Neuronal stem cell (in vitro differentiated cells): ENCODE results near the gene REM1.

Source experiments
- DNase-seq: peaks from one replicate; pipeline ENCODE4 v3.0.0-alpha.2; 2013; ENCODE audit warnings: low spot score
- H2AFZ ChIP-seq: one replicate; pipeline ENCODE4 v1.6.1; 2013; ENCODE audit warnings: mild to moderate bottlenecking, low read length, inconsistent platforms
- H2AK5ac ChIP-seq: 2 replicates; pipeline ENCODE4 v1.6.1; 2013; ENCODE audit warnings: low read depth, mild to moderate bottlenecking, inconsistent platforms, low read length, moderate library complexity, mixed read lengths
- H2BK120ac ChIP-seq: 2 replicates; pipeline ENCODE4 v1.6.1; 2013; ENCODE audit warnings: low read depth, mild to moderate bottlenecking, inconsistent platforms, low read length, moderate library complexity, mixed read lengths
- H2BK12ac ChIP-seq: one replicate; pipeline ENCODE4 v1.6.1; 2013; ENCODE audit warnings: low read length, inconsistent platforms
- H2BK15ac ChIP-seq: 2 replicates; pipeline ENCODE4 v1.6.1; 2013; ENCODE audit warnings: mild to moderate bottlenecking, low read length, inconsistent platforms, mixed read lengths
- H2BK5ac ChIP-seq: one replicate; pipeline ENCODE4 v1.6.1; 2013; ENCODE audit warnings: inconsistent platforms, mild to moderate bottlenecking, low read length, moderate library complexity
- H3K14ac ChIP-seq: one replicate; pipeline ENCODE4 v1.6.1; 2013; ENCODE audit warnings: low read length, inconsistent platforms
- H3K18ac ChIP-seq: 2 replicates; pipeline ENCODE4 v1.6.1; 2013; ENCODE audit warnings: low read length, inconsistent platforms
- H3K23ac ChIP-seq: 2 replicates; pipeline ENCODE4 v1.6.1; 2013; ENCODE audit warnings: low read depth, mild to moderate bottlenecking, mixed read lengths, low read length, inconsistent platforms; ENCODE audit not compliant: poor library complexity
- H3K27ac ChIP-seq: replicated peaks from 3 replicates; pipeline ENCODE4 v1.5.1; 2013; ENCODE audit warnings: low read length, inconsistent platforms
- H3K27me3 ChIP-seq, 3 experiments: 2 replicates each; pipeline ENCODE4 v1.6.1; 2013; ENCODE audit warnings: low read length in 3 of 3, mild to moderate bottlenecking in 2 of 3, inconsistent platforms in 1 of 3, low read depth in 1 of 3, mixed read lengths in 1 of 3, moderate library complexity in 1 of 3; ENCODE audit not compliant: control insufficient read depth in 3 of 3, insufficient read depth in 3 of 3
- H3K36me3 ChIP-seq, 2 donors: replicated peaks in 1 of 2; 2 replicates each; pipeline ENCODE4 v1.6.1; 2013; ENCODE audit warnings: low read length in 2 of 2; ENCODE audit not compliant: control insufficient read depth in 2 of 2, insufficient read depth in 2 of 2
- H3K4ac ChIP-seq: 2 replicates; pipeline ENCODE4 v1.6.1; 2013; ENCODE audit warnings: inconsistent platforms, mild to moderate bottlenecking, low read length, moderate library complexity
- H3K4me1 ChIP-seq, 2 donors: 1 replicate in 1 of 2; 2 replicates in 1 of 2; pipeline ENCODE4 v1.6.1; 2013; ENCODE audit warnings: low read length in 2 of 2, low read depth in 1 of 2; ENCODE audit not compliant: control insufficient read depth in 2 of 2, insufficient read depth in 1 of 2
- H3K4me2 ChIP-seq: one replicate; pipeline ENCODE4 v1.6.1; 2013; ENCODE audit warnings: mild to moderate bottlenecking, low read length, inconsistent platforms; ENCODE audit not compliant: insufficient read depth, poor library complexity, severe bottlenecking
- H3K4me3 ChIP-seq, 2 donors: 2 replicates each; pipeline ENCODE4 v1.5.1; 2013; ENCODE audit warnings: low read length in 2 of 2, mild to moderate bottlenecking in 2 of 2, inconsistent platforms in 1 of 2, moderate library complexity in 1 of 2
- H3K79me1 ChIP-seq: one replicate; pipeline ENCODE4 v1.6.1; 2013; ENCODE audit warnings: low read depth, mild to moderate bottlenecking, inconsistent platforms, low read length, moderate library complexity
- H3K9ac ChIP-seq: one replicate; pipeline ENCODE4 v1.6.1; 2013; ENCODE audit warnings: mild to moderate bottlenecking, low read depth, low read length, inconsistent platforms; ENCODE audit not compliant: poor library complexity
- H3K9me3 ChIP-seq, 2 donors: replicated peaks in 1 of 2; 2 replicates each; pipeline versions ENCODE3 to v1.6.1; 2013; ENCODE audit warnings: low read length in 2 of 2, mild to moderate bottlenecking in 2 of 2, inconsistent platforms in 1 of 2, low read depth in 1 of 2, mixed read lengths in 1 of 2, moderate library complexity in 1 of 2; ENCODE audit not compliant: control insufficient read depth in 2 of 2, insufficient read depth in 1 of 2
- H4K8ac ChIP-seq: one replicate; pipeline ENCODE4 v1.6.1; 2013; ENCODE audit warnings: low read depth, mild to moderate bottlenecking, inconsistent platforms, low read length, moderate library complexity
- H4K91ac ChIP-seq: one replicate; pipeline ENCODE4 v1.6.1; 2013; ENCODE audit warnings: low read length, low read depth, mild to moderate bottlenecking, inconsistent platforms; ENCODE audit not compliant: poor library complexity
- WGBS, 2 donors: extraction: QIAGEN DNeasy Blood & Tissue Kit; methylation state at CpG; one replicate each; pipeline ENCODE4 v1.1.7; 2013; ENCODE audit warnings: missing lambda C conversion rate in 2 of 2, mixed read lengths in 1 of 2; ENCODE audit not compliant: insufficient read length in 2 of 2, insufficient replicate concordance in 1 of 2; ENCODE audit errors: extremely low coverage in 2 of 2; 5-methylcytosine and 5-hydroxymethylcytosine counted together

REM1 gene

GRCh38 chr20:31494131-31494530, 19.0 kb downstream of the REM1 start:
- H3K4me2 ChIP-seq = no peak overlapping the region
- no peaks in the 10 kb centered on the region for H3K36me3 ChIP-seq
- no peak overlapping the region for H3K18ac ChIP-seq
- H2BK120ac ChIP-seq = no peak overlapping the region
- no peak overlapping the region for H3K4ac ChIP-seq
- WGBS, 2 donors = no CpG with 5 or more reads among the region's 2 CpGs
- peaks cover 0 to 11% (median 0%) of the 10 kb centered on the region in 3 experiments for H3K27me3 ChIP-seq
- peaks cover 0 to 10% of the 10 kb centered on the region in 2 donors for H3K9me3 ChIP-seq
- H4K8ac ChIP-seq = no peak overlapping the region
- no peak overlapping the region for H3K23ac ChIP-seq
- H3K4me1 ChIP-seq = no peaks in the 10 kb centered on the region
- H3K27ac ChIP-seq = no peak overlapping the region
- no peak overlapping the region for H2AK5ac ChIP-seq
- no peak overlapping the region for H2BK5ac ChIP-seq
- no peak overlapping the region for H2AFZ ChIP-seq
- H3K9ac ChIP-seq = no peak overlapping the region
- DNase-seq = no peak
- H4K91ac ChIP-seq = no peak overlapping the region
- no peak overlapping the region for H2BK15ac ChIP-seq
- H3K79me1 ChIP-seq = no peaks in the 10 kb centered on the region
- H3K14ac ChIP-seq = no peak overlapping the region
- no peak overlapping the region for H3K4me3 ChIP-seq
- no peak overlapping the region for H2BK12ac ChIP-seq

- H3K27me3 ChIP-seq = peaks cover 0 to 15% (median 0%) of the 10 kb centered on the region in 3 experiments
- DNase-seq = no peak
- H4K91ac ChIP-seq = no peak overlapping the region
- H3K4ac ChIP-seq = no peak overlapping the region
- no peak overlapping the region for H2BK12ac ChIP-seq
- H3K27ac ChIP-seq = no peak overlapping the region
- peaks cover 0 to 12% of the 10 kb centered on the region in 2 donors for H3K9me3 ChIP-seq
- no peak overlapping the region for H3K4me3 ChIP-seq
- H2AK5ac ChIP-seq = no peak overlapping the region
- no peak overlapping the region for H3K14ac ChIP-seq
- no peak overlapping the region for H3K23ac ChIP-seq
- H4K8ac ChIP-seq = no peak overlapping the region
- H3K79me1 ChIP-seq = no peaks in the 10 kb centered on the region
- H3K4me2 ChIP-seq = no peak overlapping the region
- H3K9ac ChIP-seq = no peak overlapping the region
- no peak overlapping the region for H2BK120ac ChIP-seq
- H3K36me3 ChIP-seq = no peaks in the 10 kb centered on the region
- H2AFZ ChIP-seq = peak overlapping the region; percentile 49
- H3K4me1 ChIP-seq = no peaks in the 10 kb centered on the region
- no CpG with 5 or more reads among the region's 15 CpGs for WGBS, 2 donors
- H2BK5ac ChIP-seq = no peak overlapping the region
- no peak overlapping the region for H2BK15ac ChIP-seq
- no peak overlapping the region for H3K18ac ChIP-seq
Measured at GRCh38 chr20:31496761-31497295, 21.7 kb downstream of the REM1 start.

GRCh38 chr20:31497838-31498540, 22.9 kb downstream of the REM1 start:
- no peaks in the 10 kb centered on the region for H3K79me1 ChIP-seq
- H3K18ac ChIP-seq = no peak overlapping the region
- H2BK5ac ChIP-seq = no peak overlapping the region
- no peak overlapping the region for H3K4ac ChIP-seq
- WGBS, 2 donors = no CpG with 5 or more reads among the region's 6 CpGs
- H4K91ac ChIP-seq = no peak overlapping the region
- no peak overlapping the region for H2BK12ac ChIP-seq
- H3K36me3 ChIP-seq = no peaks in the 10 kb centered on the region
- H3K9me3 ChIP-seq = peaks cover 0 to 12% of the 10 kb centered on the region in 2 donors
- no peak overlapping the region for H2AFZ ChIP-seq
- H2BK120ac ChIP-seq = no peak overlapping the region
- peaks cover 0 to 15% (median 0%) of the 10 kb centered on the region in 3 experiments for H3K27me3 ChIP-seq
- H3K27ac ChIP-seq = no peak overlapping the region
- no peak overlapping the region for H2BK15ac ChIP-seq
- DNase-seq = no peak
- no peak overlapping the region for H3K14ac ChIP-seq
- no peaks in the 10 kb centered on the region for H3K4me1 ChIP-seq
- H3K9ac ChIP-seq = no peak overlapping the region
- no peak overlapping the region for H4K8ac ChIP-seq
- H3K4me2 ChIP-seq = no peak overlapping the region
- H3K4me3 ChIP-seq = no peak overlapping the region
- no peak overlapping the region for H2AK5ac ChIP-seq
- no peak overlapping the region for H3K23ac ChIP-seq

GRCh38 chr20:31500527-31500926, 25.4 kb downstream of the REM1 start:
- H2AK5ac ChIP-seq = no peak overlapping the region
- no peak overlapping the region for H3K27ac ChIP-seq
- H3K14ac ChIP-seq = no peak overlapping the region
- no peak overlapping the region for H2AFZ ChIP-seq
- H3K4me1 ChIP-seq = no peaks in the 10 kb centered on the region
- H3K4ac ChIP-seq = no peak overlapping the region
- DNase-seq = no peak
- H3K18ac ChIP-seq = no peak overlapping the region
- no peak overlapping the region for H3K4me3 ChIP-seq
- no CpG with 5 or more reads among the region's 1 CpG for WGBS, 2 donors
- no peak overlapping the region for H2BK120ac ChIP-seq
- H3K79me1 ChIP-seq = no peaks in the 10 kb centered on the region
- H3K9me3 ChIP-seq = peaks cover 0 to 10% of the 10 kb centered on the region in 2 donors
- H2BK5ac ChIP-seq = no peak overlapping the region
- no peak overlapping the region for H2BK15ac ChIP-seq
- no peak overlapping the region for H2BK12ac ChIP-seq
- H3K23ac ChIP-seq = no peak overlapping the region
- H4K8ac ChIP-seq = no peak overlapping the region
- no peaks in the 10 kb centered on the region for H3K36me3 ChIP-seq
- H3K9ac ChIP-seq = no peak overlapping the region
- no peak overlapping the region for H4K91ac ChIP-seq
- no peak overlapping the region for H3K4me2 ChIP-seq
- H3K27me3 ChIP-seq = peaks cover 0 to 15% (median 0%) of the 10 kb centered on the region in 3 experiments
